Pons (tissue), 1 donor: Measurements from ENCODE around the gene HIRA.
"Not testable (repeated sequence)": the region's sequence is repeated elsewhere in the genome, so short reads cannot be mapped to it uniquely, and the experiment has no call there.

Experiments used
- DNase-seq: peaks from one replicate; pipeline ENCODE4 v3.0.0-alpha.2; 2016; ENCODE audit warnings: low spot score

Gene HIRA

GRCh38 chr22:19385221-19385906 lies 46.2 kb downstream of the HIRA start:
- DNase-seq = no peak

GRCh38 chr22:19383292-19383691 lies 48.2 kb downstream of the HIRA start:
- no peak for DNase-seq

- no peak for DNase-seq
Observed at GRCh38 chr22:19382240-19382639, 49.3 kb downstream of the HIRA start.

GRCh38 chr22:19378344-19378674 lies 53.2 kb downstream of the HIRA start:
- no peak for DNase-seq

GRCh38 chr22:19377565-19378343 lies 53.8 kb downstream of the HIRA start:
- DNase-seq = no peak

- no peak for DNase-seq
Observed at GRCh38 chr22:19376971-19377370, 54.6 kb downstream of the HIRA start.

GRCh38 chr22:19376247-19376646 lies 55.3 kb downstream of the HIRA start:
- no peak for DNase-seq

- no peak for DNase-seq
Observed at GRCh38 chr22:19375435-19375834, 56.1 kb downstream of the HIRA start.

- DNase-seq = no peak
Observed at GRCh38 chr22:19374410-19374809, 57.1 kb downstream of the HIRA start.

GRCh38 chr22:19373450-19373849 lies 58.1 kb downstream of the HIRA start:
- no peak for DNase-seq

- no peak for DNase-seq
Observed at GRCh38 chr22:19371893-19372292, 59.6 kb downstream of the HIRA start.

GRCh38 chr22:19368876-19369275 lies 62.7 kb downstream of the HIRA start:
- no peak for DNase-seq

- DNase-seq = no peak
Observed at GRCh38 chr22:19367763-19368367, 63.7 kb downstream of the HIRA start.

GRCh38 chr22:19363541-19363940 lies 68.0 kb downstream of the HIRA start:
- not testable (repeated sequence) for DNase-seq

GRCh38 chr22:19361501-19362103 lies 69.9 kb downstream of the HIRA start:
- no peak for DNase-seq

- no peak for DNase-seq
Observed at GRCh38 chr22:19360862-19361261, 70.7 kb downstream of the HIRA start.

GRCh38 chr22:19360300-19360792 lies 71.2 kb downstream of the HIRA start:
- no peak for DNase-seq

- DNase-seq = no peak
Observed at GRCh38 chr22:19359554-19360299, 71.8 kb downstream of the HIRA start.

GRCh38 chr22:19358703-19359553 lies 72.6 kb downstream of the HIRA start:
- DNase-seq = no peak

GRCh38 chr22:19358195-19358594 lies 73.3 kb downstream of the HIRA start:
- no peak for DNase-seq
